K562 (cell line): ENCODE measurements around the gene MICAL2. TPM values are rescaled to one million over a fixed set of nuclear protein-coding genes. Genes with fewer than 3 reads are reported as not detected.

Experiments used
- CCAR2 ChIP-seq: fragments of 200-400 bp; formaldehyde crosslinking; IDR thresholded peaks from 2 replicates; pipeline ENCODE4 v1.6.1; 2017; ENCODE audit warnings: mild to moderate bottlenecking, low read depth, low read length
- E2F3 ChIP-seq: fragments of 250-450 bp; sonication (Bioruptor Pico); IDR thresholded peaks from 2 replicates; pipeline ENCODE4 v1.4.0; 2020; ENCODE audit warnings: mild to moderate bottlenecking
- ESRRA ChIP-seq: fragments of 450-650 bp; IDR thresholded peaks from 2 replicates; pipeline ENCODE4 v1.6.1; 2014; ENCODE audit warnings: low read depth, mild to moderate bottlenecking, moderate library complexity, borderline replicate concordance
- MYNN ChIP-seq, 2 experiments: sonication (generic); formaldehyde crosslinking in 1 of 2; IDR thresholded peaks; 2 replicates each; pipeline versions ENCODE4 v1.5.0 to v1.6.1; 2016 to 2020; ENCODE audit warnings: antibody characterized with exemption in 1 of 2, missing genetic modification reagents in 1 of 2
- NCOA2 ChIP-seq, 2 experiments: fragments of 450-650 bp; IDR thresholded peaks; 2 replicates each; pipeline ENCODE4 v1.6.1; 2018; ENCODE audit warnings: mild to moderate bottlenecking in 2 of 2, moderate library complexity in 1 of 2; ENCODE audit not compliant: partially characterized antibody in 2 of 2
- NFRKB ChIP-seq: fragments of 450-650 bp; IDR thresholded peaks from 2 replicates; pipeline ENCODE4 v1.6.1; 2016; ENCODE audit warnings: low read depth
- SMARCC2 ChIP-seq: fragments of 450-650 bp; IDR thresholded peaks from 2 replicates; pipeline ENCODE4 v1.6.1; 2017; ENCODE audit warnings: antibody characterized with exemption, moderate library complexity, mild to moderate bottlenecking, low read depth
- STAT5A ChIP-seq: IDR thresholded peaks from 2 replicates; pipeline ENCODE4 v1.6.1; 2012; ENCODE audit warnings: low read length, inconsistent platforms, borderline replicate concordance
- TSHZ1 ChIP-seq: fragments of 250-450 bp; sonication (Bioruptor Pico); IDR thresholded peaks from 2 replicates; pipeline ENCODE4 v1.4.0; 2020; ENCODE audit warnings: mild to moderate bottlenecking, moderate library complexity
- ZFP91 ChIP-seq: sonication (generic); formaldehyde crosslinking; IDR thresholded peaks from 2 replicates; pipeline ENCODE4 v1.8.0; 2022; ENCODE audit warnings: mild to moderate bottlenecking, missing genetic modification reagents
- ZNF140 ChIP-seq: fragments of 250-450 bp; sonication (Bioruptor Pico); IDR thresholded peaks from 2 replicates; pipeline ENCODE4 v1.8.0; 2021; ENCODE audit warnings: moderate library complexity, mild to moderate bottlenecking, inconsistent platforms
- ZNF639 ChIP-seq, 2 experiments: fragments of 200-800 bp in 1 of 2; sonication (Bioruptor generic) in 1 of 2; sonication (generic) in 1 of 2; formaldehyde crosslinking in 1 of 2; IDR thresholded peaks in 1 of 2; conservative IDR thresholded peaks in 1 of 2; 2 replicates each; pipeline versions ENCODE4 v1.5.0 to v1.6.1; 2016 to 2020; ENCODE audit warnings: missing compliant biosample characterization in 1 of 2, missing genetic modification characterization in 1 of 2, missing genetic modification reagents in 1 of 2
- ZZZ3 ChIP-seq: fragments of 450-650 bp; IDR thresholded peaks from 2 replicates; pipeline ENCODE4 v1.6.1; 2016; ENCODE audit warnings: antibody characterized with exemption, mild to moderate bottlenecking, moderate library complexity
- polyA plus RNA-seq, 8 experiments: library from polyadenylated mRNA; depleted of rRNA in 4 of 8; stranded (reverse) in 5 of 8; unstranded in 3 of 8; fragments of >200 nt; fragmentation: Nextera tagmentation in 2 of 8; fragmentation: Illumina TruSeq in 1 of 8; extraction: Ambion mirVana in 2 of 8; extraction: Trizol in 1 of 8; gene quantifications; 2 replicates each; pipeline versions ENCODE4 v1.2.1 to v1.2.3, GENCODE V29; 2011 to 2014; ENCODE audit warnings: inconsistent platforms in 1 of 8, missing spikeins in 1 of 8
- total RNA-seq, 7 experiments: library from RNA; depleted of rRNA in 6 of 7; stranded (reverse); fragments of >200 nt in 6 of 7; fragmentation: Illumina TruSeq in 2 of 7; extraction: Trizol in 2 of 7; gene quantifications; 2 replicates each; pipeline versions ENCODE4 v1.2.1 to v1.2.3, GENCODE V29; 2011 to 2021; ENCODE audit warnings: low replicate concordance in 1 of 7
- TF ChIP-seq, protein P1 (sequence below): fragments of 450-650 bp; IDR thresholded peaks from 2 replicates; pipeline ENCODE4 v1.6.1; 2016; ENCODE audit warnings: mild to moderate bottlenecking
- TF ChIP-seq, protein P2 (sequence below): IDR thresholded peaks from 3 replicates; pipeline ENCODE4 v1.6.1; 2011; ENCODE audit warnings: borderline replicate concordance, mild to moderate bottlenecking; ENCODE audit not compliant: insufficient read length, insufficient read depth

Gene MICAL2
- total and polyA plus RNA-seq, 9 of the 15 experiments (the other 6 are each of a cell fraction or from before 2014, with no cell fraction given): 4.7 to 64.2 (median 33.6) TPM

- TF ChIP-seq ZNF639 (CRISPR knock-in tag; conservative IDR thresholded peaks at IDR 0.05 in 1 of 2, IDR thresholded peaks at IDR 0.05 in 1 of 2) (peak in 1 of 2 experiments; percentile 79; a peak in 2 of 4 replicates), ZZZ3 (no peak), NCOA2 (IDR thresholded peaks at IDR 0.05; ENCODE audit: partially characterized antibody in 2 of 2) (peak; percentile 49 to 68), MYNN (IDR thresholded peaks at IDR 0.05) (peak; percentile 49; the same call in 1 of the 2 replicates), MYNN (CRISPR knock-in tag; IDR thresholded peaks at IDR 0.05) (no peak), STAT5A (peak; percentile 72), ESRRA (peak; percentile 26; the same call in 1 of the 2 replicates), ZFP91 (no peak), SMARCC2 (peak; percentile 64; the same call in 1 of the 2 replicates), E2F3 (CRISPR knock-in tag) (peak; percentile 66; the same call in 1 of the 2 replicates), TSHZ1 (CRISPR knock-in tag) (no peak), NFRKB (no peak), ZNF140 (CRISPR knock-in tag) (no peak), CCAR2 (no peak)
- TF ChIP-seq, protein P1, sequence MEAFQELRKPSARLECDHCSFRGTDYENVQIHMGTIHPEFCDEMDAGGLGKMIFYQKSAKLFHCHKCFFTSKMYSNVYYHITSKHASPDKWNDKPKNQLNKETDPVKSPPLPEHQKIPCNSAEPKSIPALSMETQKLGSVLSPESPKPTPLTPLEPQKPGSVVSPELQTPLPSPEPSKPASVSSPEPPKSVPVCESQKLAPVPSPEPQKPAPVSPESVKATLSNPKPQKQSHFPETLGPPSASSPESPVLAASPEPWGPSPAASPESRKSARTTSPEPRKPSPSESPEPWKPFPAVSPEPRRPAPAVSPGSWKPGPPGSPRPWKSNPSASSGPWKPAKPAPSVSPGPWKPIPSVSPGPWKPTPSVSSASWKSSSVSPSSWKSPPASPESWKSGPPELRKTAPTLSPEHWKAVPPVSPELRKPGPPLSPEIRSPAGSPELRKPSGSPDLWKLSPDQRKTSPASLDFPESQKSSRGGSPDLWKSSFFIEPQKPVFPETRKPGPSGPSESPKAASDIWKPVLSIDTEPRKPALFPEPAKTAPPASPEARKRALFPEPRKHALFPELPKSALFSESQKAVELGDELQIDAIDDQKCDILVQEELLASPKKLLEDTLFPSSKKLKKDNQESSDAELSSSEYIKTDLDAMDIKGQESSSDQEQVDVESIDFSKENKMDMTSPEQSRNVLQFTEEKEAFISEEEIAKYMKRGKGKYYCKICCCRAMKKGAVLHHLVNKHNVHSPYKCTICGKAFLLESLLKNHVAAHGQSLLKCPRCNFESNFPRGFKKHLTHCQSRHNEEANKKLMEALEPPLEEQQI: no peak
- TF ChIP-seq, protein P2, sequence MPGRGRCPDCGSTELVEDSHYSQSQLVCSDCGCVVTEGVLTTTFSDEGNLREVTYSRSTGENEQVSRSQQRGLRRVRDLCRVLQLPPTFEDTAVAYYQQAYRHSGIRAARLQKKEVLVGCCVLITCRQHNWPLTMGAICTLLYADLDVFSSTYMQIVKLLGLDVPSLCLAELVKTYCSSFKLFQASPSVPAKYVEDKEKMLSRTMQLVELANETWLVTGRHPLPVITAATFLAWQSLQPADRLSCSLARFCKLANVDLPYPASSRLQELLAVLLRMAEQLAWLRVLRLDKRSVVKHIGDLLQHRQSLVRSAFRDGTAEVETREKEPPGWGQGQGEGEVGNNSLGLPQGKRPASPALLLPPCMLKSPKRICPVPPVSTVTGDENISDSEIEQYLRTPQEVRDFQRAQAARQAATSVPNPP: no peak
These were observed 39.4 kb downstream of the MICAL2 start (continued) for GRCh38 chr11:12149672-12150225.
